ENCODE data around the gene FZR1. TPM values are rescaled to one million over a fixed set of nuclear protein-coding genes. Genes with fewer than 3 reads are reported as not detected.

FZR1 gene
- total and polyA plus RNA-seq, 2 of the 13 experiments (the other 11 are each of a cell fraction or from before 2014, with no cell fraction given) = 29.0 to 30.8 TPM

- TF ChIP-seq ZFY (CRISPR knock-in tag; IDR thresholded peaks at IDR 0.05) = peak; percentile 75
- peak; percentile 93 for TF ChIP-seq ZNF552 (CRISPR knock-in tag; IDR thresholded peaks at IDR 0.05; ENCODE audit: borderline replicate concordance)
- TF ChIP-seq CHCHD3 (CRISPR knock-in tag; IDR thresholded peaks at IDR 0.05) = peak; percentile 82; the same call in 1 of the 2 replicates
- TF ChIP-seq ZMYM3 (CRISPR knock-in tag; IDR thresholded peaks at IDR 0.05) = no peak; the same call in 1 of the 2 replicates
- peak; percentile 84; the same call in 1 of the 2 replicates for TF ChIP-seq TBX3 (IDR thresholded peaks at IDR 0.05; ENCODE audit: borderline replicate concordance)
- no peak for TF ChIP-seq ZNF256 (CRISPR knock-in tag; conservative IDR thresholded peaks at IDR 0.05)
- 0 out of 2 replicates have a peak, but pooled peaks have one; percentile 33 for TF ChIP-seq GATA4 (IDR thresholded peaks at IDR 0.05; ENCODE audit: borderline replicate concordance, low read depth)
- TF ChIP-seq ZNF550 (CRISPR knock-in tag; IDR thresholded peaks at IDR 0.05; ENCODE audit: borderline replicate concordance) = peak; percentile 52; the same call in 1 of the 2 replicates
- TF ChIP-seq ZNF766 (CRISPR knock-in tag; IDR thresholded peaks at IDR 0.05; ENCODE audit: borderline replicate concordance) = no peak; the same call in 1 of the 2 replicates
- TF ChIP-seq ZNF142 (CRISPR knock-in tag; IDR thresholded peaks at IDR 0.05) = no peak
- TF ChIP-seq MTA3 (CRISPR knock-in tag; IDR thresholded peaks at IDR 0.05) = no peak
- no peak for TF ChIP-seq FLYWCH1 (CRISPR knock-in tag; IDR thresholded peaks at IDR 0.05)
- peak; percentile 55; the same call in 1 of the 2 replicates for TF ChIP-seq PHF21A (CRISPR knock-in tag; IDR thresholded peaks at IDR 0.05)
- peak; percentile 87; the same call in 1 of the 2 replicates for TF ChIP-seq TFE3 (CRISPR knock-in tag; IDR thresholded peaks at IDR 0.05)
- TF ChIP-seq ZNF782 (CRISPR knock-in tag; IDR thresholded peaks at IDR 0.05; ENCODE audit: borderline replicate concordance) = no peak; the same call in none of the 2 replicates
- peak; percentile 69; the same call in 1 of the 2 replicates for TF ChIP-seq MYPOP (CRISPR knock-in tag; IDR thresholded peaks at IDR 0.05)
- no peak for TF ChIP-seq ZBTB8A (CRISPR knock-in tag; IDR thresholded peaks at IDR 0.05; ENCODE audit: borderline replicate concordance, low read depth)
- peak; percentile 43; the same call in 1 of the 2 replicates for TF ChIP-seq MEF2D (CRISPR knock-in tag; IDR thresholded peaks at IDR 0.05)
- TF ChIP-seq ZNF33A (CRISPR knock-in tag; IDR thresholded peaks at IDR 0.05; ENCODE audit: borderline replicate concordance) = no peak
- no peak; the same call in 1 of the 2 replicates for TF ChIP-seq TARDBP (CRISPR knock-in tag; IDR thresholded peaks at IDR 0.05)
- TF ChIP-seq HDAC6 (IDR thresholded peaks at IDR 0.05; ENCODE audit: low read depth, low read length) = no peak
- TF ChIP-seq FOXO1 (CRISPR knock-in tag; IDR thresholded peaks at IDR 0.05) = peak; percentile 47; the same call in 1 of the 2 replicates
Observed at GRCh38 chr19:3500429-3501101, 5.5 kb upstream of the FZR1 start, which contains the start of gene DOHH (continued).

Measured in HepG2 (cell line).